ENCODE results near the gene HECW1. TPM values are rescaled to one million over a fixed set of nuclear protein-coding genes. Genes with fewer than 3 reads are reported as not detected.
A peak's percentile ranks its signal among the peaks of the same experiment; 100 is the strongest.
"Not testable (repeated sequence)": the region's sequence is repeated elsewhere in the genome, so short reads cannot be mapped to it uniquely, and the experiment has no call there.

Gene HECW1
- total RNA-seq = 0.52 TPM
- under 1 TPM in 3 of 4 donors, not detected in 1; 0.11 to 0.68 (median 0.16) TPM for polyA plus RNA-seq

DNA sequence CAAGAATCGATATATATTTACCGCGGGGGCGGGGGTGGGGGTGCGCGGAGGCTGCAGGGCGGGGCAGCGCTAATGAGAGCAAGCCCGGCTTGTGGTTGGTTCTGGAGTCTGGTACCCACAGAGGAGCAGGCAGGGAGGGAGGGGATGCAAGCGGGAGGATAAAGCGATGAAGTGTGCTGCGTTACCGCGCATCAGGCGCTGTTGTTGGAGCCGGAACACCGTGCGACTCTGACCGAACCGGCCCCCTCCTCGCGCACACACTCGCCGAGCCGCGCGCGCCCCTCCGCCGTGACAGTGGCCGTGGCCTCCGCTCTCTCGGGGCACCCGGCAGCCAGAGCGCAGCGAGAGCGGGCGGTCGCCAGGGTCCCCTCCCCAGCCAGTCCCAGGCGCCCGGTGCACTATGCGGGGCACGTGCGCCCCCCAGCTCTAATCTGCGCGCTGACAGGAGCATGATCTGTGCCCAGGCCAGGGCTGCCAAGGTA lies at the start of gene HECW1:
TSS of gene HECW1 (plus strand) at position 189 of the 482 bp plus-strand sequence. CDS start 131,259 bp downstream, outside the sequence.
- peaks cover 73% of the 10 kb centered on the region for H3K27me3 Mint-ChIP-seq
- Histone ChIP-seq H3K27ac (ENCODE audit: insufficient read depth, low read length, poor library complexity, severe bottlenecking) (no peak within 1 kb of the TSS), H3K9me3 (ENCODE audit: control insufficient read depth in 2 of 2, low read length in 2 of 2) (no peaks in the 10 kb centered on the region), H3K27me3 (ENCODE audit: control insufficient read depth, insufficient read depth, low read length) (peaks cover 46% of the 10 kb centered on the region), H3K36me3 (ENCODE audit: control insufficient read depth, insufficient read depth, low read length) (no peaks in the 10 kb centered on the region), H3K4me1 (ENCODE audit: control insufficient read depth, insufficient read depth, low read length, poor library complexity, severe bottlenecking) (peaks cover 4% of the 10 kb centered on the region), H3K4me3 (ENCODE audit: low read depth, low read length) (no peak within 1 kb of the TSS)
- peaks cover 0 to 7% (median 0%) of the 10 kb centered on the region in 7 donors for H3K9me3 Mint-ChIP-seq
- DNase-seq (no peak), ATAC-seq (ENCODE audit: low read depth in 2 of 2) (no peak)
- H3K4me3 Mint-ChIP-seq = peak within 1 kb of the TSS in 2 of 4 donors; percentile 11 to 19
- no peaks in the 10 kb centered on the region for H3K36me3 Mint-ChIP-seq
- H3K27ac Mint-ChIP-seq = no peak within 1 kb of the TSS
- peaks cover 0 to 19% (median 4%) of the 10 kb centered on the region in 4 donors for H3K4me1 Mint-ChIP-seq

- H3K27ac ChIP-seq (ENCODE audit: insufficient read depth, low read length, poor library complexity, severe bottlenecking) = no peak overlapping the region
- H3K4me3 Mint-ChIP-seq = no peak overlapping the region
- peaks cover 0 to 27% (median 5%) of the 10 kb centered on the region in 4 donors for H3K4me1 Mint-ChIP-seq
- peaks cover 4% of the 10 kb centered on the region for H3K27me3 ChIP-seq (ENCODE audit: control insufficient read depth, insufficient read depth, low read length)
- no peaks in the 10 kb centered on the region for H3K4me1 ChIP-seq (ENCODE audit: control insufficient read depth, insufficient read depth, low read length, poor library complexity, severe bottlenecking)
- ATAC-seq (ENCODE audit: low read depth in 2 of 2) (no peak), DNase-seq (peak in 1 of 3 donors; percentile 11)
- H3K27me3 Mint-ChIP-seq = peaks cover 5% of the 10 kb centered on the region
- H3K36me3 Mint-ChIP-seq = no peaks in the 10 kb centered on the region
- peaks cover 0 to 5% (median 0%) of the 10 kb centered on the region in 7 donors for H3K9me3 Mint-ChIP-seq
- no peaks in the 10 kb centered on the region for H3K36me3 ChIP-seq (ENCODE audit: control insufficient read depth, insufficient read depth, low read length)
- no peak overlapping the region for H3K27ac Mint-ChIP-seq
- no peak overlapping the region for H3K4me3 ChIP-seq (ENCODE audit: low read depth, low read length)
- H3K9me3 ChIP-seq (ENCODE audit: control insufficient read depth in 2 of 2, low read length in 2 of 2) = no peaks in the 10 kb centered on the region
Measured at GRCh38 chr7:43071604-43072003, 40.8 kb upstream of the HECW1 start.

DNA sequence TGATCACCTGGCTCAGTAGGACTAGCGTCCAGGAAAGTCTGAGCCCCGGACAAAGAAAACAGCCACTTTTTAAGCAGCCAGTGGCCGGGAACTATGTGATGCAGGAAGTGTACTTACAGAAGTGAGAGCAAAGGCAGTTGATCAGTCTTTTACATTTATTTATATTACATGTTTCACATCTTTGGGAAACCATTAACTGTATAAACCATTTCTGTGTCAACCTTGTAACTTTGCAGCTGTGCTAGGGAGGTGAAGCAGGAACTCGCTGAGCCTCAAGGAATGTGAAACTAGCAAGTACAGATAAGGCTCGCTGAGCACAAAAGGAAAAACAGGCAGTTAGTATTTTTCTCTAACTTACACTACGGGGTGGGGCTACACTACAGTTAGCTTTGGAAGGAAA lies 39.9 kb upstream of the HECW1 start:
- no peak for ATAC-seq (ENCODE audit: low read depth in 2 of 2)
- H3K36me3 ChIP-seq (ENCODE audit: control insufficient read depth, insufficient read depth, low read length) = no peaks in the 10 kb centered on the region
- H3K4me3 ChIP-seq (ENCODE audit: low read depth, low read length) = peak overlapping the region; percentile 26
- no peak overlapping the region for H3K4me3 Mint-ChIP-seq
- DNase-seq = no peak
- H3K27ac ChIP-seq (ENCODE audit: insufficient read depth, low read length, poor library complexity, severe bottlenecking) = peak overlapping the region; percentile 8
- H3K9me3 Mint-ChIP-seq = peaks cover 0 to 6% (median 0%) of the 10 kb centered on the region in 7 donors
- peaks cover 3% of the 10 kb centered on the region for H3K27me3 ChIP-seq (ENCODE audit: control insufficient read depth, insufficient read depth, low read length)
- H3K27me3 Mint-ChIP-seq = peaks cover 5% of the 10 kb centered on the region
- no peaks in the 10 kb centered on the region for H3K4me1 ChIP-seq (ENCODE audit: control insufficient read depth, insufficient read depth, low read length, poor library complexity, severe bottlenecking)
- H3K9me3 ChIP-seq (ENCODE audit: control insufficient read depth in 2 of 2, low read length in 2 of 2) = no peaks in the 10 kb centered on the region
- H3K4me1 Mint-ChIP-seq = peaks cover 0 to 31% (median 5%) of the 10 kb centered on the region in 4 donors
- H3K27ac Mint-ChIP-seq = peak overlapping the region in 1 of 3 donors; percentile 72
- no peaks in the 10 kb centered on the region for H3K36me3 Mint-ChIP-seq

- H3K4me3 Mint-ChIP-seq; H3K27me3 Mint-ChIP-seq; H3K9me3 Mint-ChIP-seq; ATAC-seq (ENCODE audit: low read depth in 2 of 2); H3K36me3 ChIP-seq (ENCODE audit: control insufficient read depth, insufficient read depth, low read length); H3K36me3 Mint-ChIP-seq; H3K4me1 ChIP-seq (ENCODE audit: control insufficient read depth, insufficient read depth, low read length, poor library complexity, severe bottlenecking); H3K27ac ChIP-seq (ENCODE audit: insufficient read depth, low read length, poor library complexity, severe bottlenecking); H3K9me3 ChIP-seq (ENCODE audit: control insufficient read depth in 2 of 2, low read length in 2 of 2); H3K27me3 ChIP-seq (ENCODE audit: control insufficient read depth, insufficient read depth, low read length); H3K4me3 ChIP-seq (ENCODE audit: low read depth, low read length); DNase-seq: not testable (repeated sequence)
- Mint-ChIP-seq H3K4me1 (peaks cover 0 to 31% (median 5%) of the 10 kb centered on the region in 4 donors), H3K27ac (peak overlapping the region in 1 of 3 donors; percentile 60)
Measured at GRCh38 chr7:43073811-43074210, 38.6 kb upstream of the HECW1 start.

DNA sequence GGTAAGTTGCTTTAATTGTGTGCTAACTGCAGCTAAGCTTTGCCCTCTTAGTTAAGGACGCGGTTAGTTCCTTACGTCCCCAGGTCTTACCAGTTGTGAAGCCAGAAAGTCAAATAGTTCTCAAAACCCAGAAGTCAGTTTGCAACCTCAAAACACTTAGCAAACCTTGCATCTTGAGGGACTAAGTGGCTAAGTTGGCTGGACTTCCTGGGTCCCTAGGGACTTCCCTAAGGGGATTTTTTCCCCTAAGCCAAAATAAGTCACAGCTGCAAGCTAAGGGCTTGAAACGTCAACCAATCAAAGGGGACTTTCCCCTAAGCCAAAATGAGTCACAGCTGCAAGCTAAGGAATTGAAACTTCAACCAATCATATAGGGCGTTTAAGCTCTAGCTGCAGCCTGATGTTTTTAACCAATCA lies 36.2 kb upstream of the HECW1 start:
- peaks cover 0 to 31% (median 5%) of the 10 kb centered on the region in 4 donors for H3K4me1 Mint-ChIP-seq
- no peaks in the 10 kb centered on the region for H3K36me3 Mint-ChIP-seq
- DNase-seq (peak in 1 of 3 donors; percentile 25), ATAC-seq (ENCODE audit: low read depth in 2 of 2) (no peak)
- H3K36me3 ChIP-seq (ENCODE audit: control insufficient read depth, insufficient read depth, low read length) = no peaks in the 10 kb centered on the region
- H3K27me3 ChIP-seq (ENCODE audit: control insufficient read depth, insufficient read depth, low read length) = no peaks in the 10 kb centered on the region
- no peaks in the 10 kb centered on the region for H3K4me1 ChIP-seq (ENCODE audit: control insufficient read depth, insufficient read depth, low read length, poor library complexity, severe bottlenecking)
- H3K4me3 Mint-ChIP-seq = peak overlapping the region in 1 of 4 donors; percentile 79
- H3K27ac ChIP-seq (ENCODE audit: insufficient read depth, low read length, poor library complexity, severe bottlenecking) = no peak overlapping the region
- H3K4me3 ChIP-seq (ENCODE audit: low read depth, low read length) = peak overlapping the region; percentile 11
- no peaks in the 10 kb centered on the region for H3K9me3 ChIP-seq (ENCODE audit: control insufficient read depth in 2 of 2, low read length in 2 of 2)
- peaks cover 12% of the 10 kb centered on the region for H3K27me3 Mint-ChIP-seq
- H3K9me3 Mint-ChIP-seq = peaks cover 0 to 6% (median 0%) of the 10 kb centered on the region in 7 donors
- H3K27ac Mint-ChIP-seq = no peak overlapping the region

GRCh38 chr7:43076606-43077005 lies 35.8 kb upstream of the HECW1 start:
- H3K9me3 Mint-ChIP-seq = peaks cover 0 to 6% (median 0%) of the 10 kb centered on the region in 7 donors
- peaks cover 1% of the 10 kb centered on the region for H3K27me3 ChIP-seq (ENCODE audit: control insufficient read depth, insufficient read depth, low read length)
- no peaks in the 10 kb centered on the region for H3K36me3 Mint-ChIP-seq
- no peak for ATAC-seq (ENCODE audit: low read depth in 2 of 2)
- H3K27ac ChIP-seq (ENCODE audit: insufficient read depth, low read length, poor library complexity, severe bottlenecking) = no peak overlapping the region
- peaks cover 12% of the 10 kb centered on the region for H3K27me3 Mint-ChIP-seq
- no peaks in the 10 kb centered on the region for H3K36me3 ChIP-seq (ENCODE audit: control insufficient read depth, insufficient read depth, low read length)
- no peak overlapping the region for H3K4me3 ChIP-seq (ENCODE audit: low read depth, low read length)
- no peak overlapping the region for H3K4me3 Mint-ChIP-seq
- no peaks in the 10 kb centered on the region for H3K9me3 ChIP-seq (ENCODE audit: control insufficient read depth in 2 of 2, low read length in 2 of 2)
- H3K27ac Mint-ChIP-seq = peak overlapping the region in 1 of 3 donors; percentile 54
- no peak for DNase-seq
- no peaks in the 10 kb centered on the region for H3K4me1 ChIP-seq (ENCODE audit: control insufficient read depth, insufficient read depth, low read length, poor library complexity, severe bottlenecking)
- H3K4me1 Mint-ChIP-seq = peaks cover 0 to 31% (median 5%) of the 10 kb centered on the region in 4 donors

DNA sequence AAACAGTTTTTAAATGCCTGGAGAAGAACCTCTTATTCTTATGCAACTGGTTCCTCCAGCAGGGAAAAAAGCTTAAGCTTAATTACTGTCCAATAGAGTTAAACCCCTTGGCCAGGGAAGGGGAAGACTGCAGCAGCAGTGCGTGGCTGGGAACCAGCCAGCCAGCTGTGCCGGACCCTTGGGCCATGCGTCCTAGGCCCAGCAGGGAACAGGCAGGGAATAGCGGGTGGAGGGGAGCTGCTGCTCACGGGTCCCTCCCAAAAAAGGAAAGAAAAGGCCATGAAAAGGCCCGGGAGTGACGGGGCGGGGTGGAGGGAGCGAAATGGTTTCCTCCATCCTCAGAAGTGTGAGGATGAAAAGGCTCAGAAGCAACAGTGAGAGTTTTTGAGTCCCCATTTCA lies 35.2 kb upstream of the HECW1 start:
- Histone ChIP-seq H3K4me1 (ENCODE audit: control insufficient read depth, insufficient read depth, low read length, poor library complexity, severe bottlenecking) (no peaks in the 10 kb centered on the region), H3K27ac (ENCODE audit: insufficient read depth, low read length, poor library complexity, severe bottlenecking) (no peak overlapping the region), H3K36me3 (ENCODE audit: control insufficient read depth, insufficient read depth, low read length) (no peaks in the 10 kb centered on the region), H3K9me3 (ENCODE audit: control insufficient read depth in 2 of 2, low read length in 2 of 2) (no peaks in the 10 kb centered on the region), H3K4me3 (ENCODE audit: low read depth, low read length) (no peak overlapping the region), H3K27me3 (ENCODE audit: control insufficient read depth, insufficient read depth, low read length) (peaks cover 6% of the 10 kb centered on the region)
- Mint-ChIP-seq H3K36me3 (no peaks in the 10 kb centered on the region), H3K4me3 (no peak overlapping the region), H3K9me3 (peaks cover 0 to 6% (median 0%) of the 10 kb centered on the region in 7 donors), H3K27ac (no peak overlapping the region), H3K4me1 (peaks cover 0 to 25% (median 2%) of the 10 kb centered on the region in 4 donors), H3K27me3 (peaks cover 12% of the 10 kb centered on the region)
- DNase-seq = no peak
- no peak for ATAC-seq (ENCODE audit: low read depth in 2 of 2)
